Endothelial cell of umbilical vein (primary cell): ENCODE measurements around the gene CYP19A1. TPM values are rescaled to one million over a fixed set of nuclear protein-coding genes. Genes with fewer than 3 reads are reported as not detected.

Source experiments
- BruUV-seq: library from RNA; stranded (reverse); fragments of 400-500 nt; replicated peaks from 2 replicates; lab custom pipeline; 2021; lab: Mats Ljungman, UMichigan
- CTCF ChIA-PET: fragments of 300-600, 350-600 bp; sonication (Branson Sonifier 250); formaldehyde crosslinking; loops from one replicate; lab custom pipeline; 2021; ENCODE audit warnings: antibody characterized with exemption, inconsistent platforms; lab: Charles Lee
- POLR2A ChIA-PET: fragments of 300-600, 350-600 bp; sonication (Branson Sonifier 250); formaldehyde crosslinking; loops from one replicate; lab custom pipeline; 2021; ENCODE audit warnings: antibody characterized with exemption, inconsistent platforms; lab: Charles Lee
- DNase-seq: peaks from one replicate; pipeline ENCODE4 v3.0.0-alpha.2; 2011; ENCODE audit warnings: low read depth, low spot score
- FAIRE-seq: peaks from 2 replicates; lab custom pipeline; 2011; peaks lifted over from hg19 to GRCh38; lab: Jason Lieb, UNC
- H2AFZ ChIP-seq: 2 replicates; pipeline ENCODE4 v1.6.0; 2012; ENCODE audit warnings: low read depth, low read length, control low read depth, inconsistent platforms
- H3K27ac ChIP-seq: 2 replicates; pipeline ENCODE4 v1.5.1; 2011; ENCODE audit warnings: low read depth, mild to moderate bottlenecking, control low read depth, low read length, moderate library complexity; ENCODE audit not compliant: insufficient read depth
- H3K27me3 ChIP-seq, 2 experiments: 2 replicates each; pipeline versions ENCODE4 v1.6.0 to v1.6.1; 2011; ENCODE audit warnings: low read length in 2 of 2, mixed read lengths in 1 of 2; ENCODE audit not compliant: control insufficient read depth in 2 of 2, insufficient read depth in 2 of 2
- H3K36me3 ChIP-seq, 2 experiments: 2 replicates in 1 of 2; 3 replicates in 1 of 2; pipeline ENCODE4 v1.5.1; 2011; ENCODE audit warnings: low read length in 2 of 2, mild to moderate bottlenecking in 1 of 2, moderate library complexity in 1 of 2; ENCODE audit not compliant: control insufficient read depth in 2 of 2, insufficient read depth in 2 of 2; ENCODE audit errors: extremely low read depth in 1 of 2
- H3K4me1 ChIP-seq: 3 replicates; pipeline ENCODE4 v1.5.1; 2011; ENCODE audit warnings: mild to moderate bottlenecking, low read length; ENCODE audit not compliant: control insufficient read depth, insufficient read depth; ENCODE audit errors: extremely low read depth
- H3K4me2 ChIP-seq: 2 replicates; pipeline ENCODE4 v1.6.1; 2011; ENCODE audit warnings: low read length, control low read depth, mixed read lengths; ENCODE audit not compliant: insufficient read depth
- H3K4me3 ChIP-seq, 3 experiments: fragments of 200-600 bp in 1 of 3; sonication (generic), shearing (Covaris generic) in 1 of 3; replicated peaks in 1 of 3; 2 replicates each; pipeline ENCODE4 v1.5.1; 2011 to 2016; ENCODE audit warnings: control low read depth in 3 of 3, low read length in 3 of 3, mild to moderate bottlenecking in 2 of 3, inconsistent platforms in 1 of 3, low read depth in 1 of 3, moderate library complexity in 1 of 3; ENCODE audit not compliant: insufficient read depth in 1 of 3
- H3K79me2 ChIP-seq: 2 replicates; pipeline ENCODE4 v1.6.0; 2012; ENCODE audit warnings: low read length, inconsistent platforms; ENCODE audit not compliant: control insufficient read depth, insufficient read depth
- H3K9ac ChIP-seq: replicated peaks from 2 replicates; pipeline ENCODE3; 2011; ENCODE audit warnings: low read length, control low read depth; ENCODE audit not compliant: insufficient read depth; ENCODE audit errors: extremely low read depth
- H3K9me1 ChIP-seq: replicated peaks from 3 replicates; pipeline ENCODE4 v1.6.0; 2011; ENCODE audit warnings: mild to moderate bottlenecking, low read length; ENCODE audit not compliant: control insufficient read depth, insufficient read depth; ENCODE audit errors: extremely low read depth
- H3K9me3 ChIP-seq: replicated peaks from 2 replicates; pipeline ENCODE4 v1.5.1; 2012; ENCODE audit warnings: low read length, inconsistent platforms; ENCODE audit not compliant: control insufficient read depth, insufficient read depth
- H4K20me1 ChIP-seq: replicated peaks from 2 replicates; pipeline ENCODE3; 2011; ENCODE audit warnings: mild to moderate bottlenecking, low read length; ENCODE audit not compliant: control insufficient read depth, insufficient read depth; ENCODE audit errors: extremely low read depth
- CTCF ChIP-seq, 2 donors: IDR thresholded peaks; 1 replicate in 1 of 2; 2 replicates in 1 of 2; pipeline ENCODE4 v1.5.1; 2011; ENCODE audit warnings: low read length in 2 of 2, mild to moderate bottlenecking in 2 of 2, moderate library complexity in 2 of 2, control low read depth in 1 of 2, inconsistent platforms in 1 of 2, low read depth in 1 of 2; ENCODE audit not compliant: insufficient read depth in 1 of 2; ENCODE audit errors: extremely low read depth in 1 of 2
- JUN ChIP-seq: IDR thresholded peaks from 2 replicates; pipeline ENCODE4 v1.6.1; 2011; ENCODE audit warnings: borderline replicate concordance, low read depth; ENCODE audit not compliant: insufficient read length, insufficient read depth
- MAX ChIP-seq: IDR thresholded peaks from 2 replicates; pipeline ENCODE4 v1.6.1; 2011; ENCODE audit not compliant: insufficient read depth, insufficient read length
- MYC ChIP-seq: IDR thresholded peaks from one replicate; pipeline ENCODE4 v1.6.1; 2011; ENCODE audit warnings: mild to moderate bottlenecking, low read depth, low read length
- POLR2A ChIP-seq: IDR thresholded peaks from 2 replicates; pipeline ENCODE4 v1.6.1; 2012; ENCODE audit warnings: low read depth, mild to moderate bottlenecking, control low read depth, low read length
- POLR2AphosphoS5 ChIP-seq: IDR thresholded peaks from 2 replicates; pipeline ENCODE4 v1.6.1; 2012; ENCODE audit warnings: low read depth, mild to moderate bottlenecking, control low read depth, low read length, moderate library complexity; ENCODE audit not compliant: insufficient read depth
- dilution Hi-C: fragments of 300-500 bp; cut with MboI; formaldehyde crosslinking; loops from one replicate; pipeline ENCODE4 v1.15.0; 2019; ENCODE audit warnings: low sequenced_read_pairs; ENCODE audit not compliant: extremely low pct_ligation_motif_present
- intact Hi-C: fragments of 100-400 bp; cut with micrococcal nuclease; formaldehyde crosslinking; loops from one replicate; pipeline ENCODE4 v1.10.0; 2022
- polyA plus RNA-seq, 4 experiments: library from polyadenylated mRNA; depleted of rRNA in 3 of 4; stranded (reverse) in 3 of 4; unstranded in 1 of 4; fragments of >200 nt; gene quantifications; 2 replicates each; pipeline versions ENCODE4 v1.2.1 to v1.2.3, GENCODE V29; 2011 to 2012; ENCODE audit warnings: missing spikeins in 1 of 4
- total RNA-seq: library from RNA; stranded (reverse); gene quantifications from 2 replicates; pipeline ENCODE4 v1.2.3, GENCODE V29; 2021

Gene CYP19A1
- total and polyA plus RNA-seq, 2 donors (not counting 3 experiments of a cell fraction or from before 2014, with no cell fraction given), result not detected

GRCh38 chr15:51377038-51377786, 38.8 kb upstream of the CYP19A1 start:
- dilution Hi-C loops, result no loop called here
- no peak overlapping the region for H3K4me2 ChIP-seq
- ChIA-PET CTCF (interaction anchor here (1.1 to 10.1 kb wide), 6 partner anchors 8 to 244 kb away, joined by 3 to 230 read pairs (median 41); no protein-coding TSS in a partner anchor), POLR2A (no interaction called here)
- DNase-seq, result no peak
- no peaks in the 10 kb centered on the region for H3K79me2 ChIP-seq
- H4K20me1 ChIP-seq, result no peaks in the 10 kb centered on the region
- intact Hi-C loops, result no loop called here
- no peak overlapping the region for H3K9ac ChIP-seq
- H3K27me3 ChIP-seq, result peaks cover 51 to 66% of the 10 kb centered on the region in 2 experiments
- no peak overlapping the region for H2AFZ ChIP-seq
- H3K36me3 ChIP-seq, result no peaks in the 10 kb centered on the region
- no TSS peak for BruUV-seq
- no peak for FAIRE-seq
- H3K4me3 ChIP-seq, result no peak overlapping the region
- no peaks in the 10 kb centered on the region for H3K4me1 ChIP-seq
- TF ChIP-seq MAX, result no peak
- H3K27ac ChIP-seq, result no peak overlapping the region
- no peaks in the 10 kb centered on the region for H3K9me3 ChIP-seq
- H3K9me1 ChIP-seq, result no peaks in the 10 kb centered on the region

GRCh38 chr15:51375966-51376640, 37.7 kb upstream of the CYP19A1 start:
- Histone ChIP-seq H3K4me1 (no peaks in the 10 kb centered on the region), H3K9me3 (no peaks in the 10 kb centered on the region), H4K20me1 (no peaks in the 10 kb centered on the region), H3K9ac (no peak overlapping the region), H2AFZ (no peak overlapping the region), H3K27ac (no peak overlapping the region), H3K27me3 (peaks cover 55 to 66% of the 10 kb centered on the region in 2 experiments), H3K4me3 (no peak overlapping the region), H3K36me3 (no peaks in the 10 kb centered on the region), H3K4me2 (no peak overlapping the region), H3K9me1 (no peaks in the 10 kb centered on the region), H3K79me2 (no peaks in the 10 kb centered on the region)
- no peak for DNase-seq
- BruUV-seq, result no TSS peak
- no peak for TF ChIP-seq CTCF (IDR thresholded peaks at IDR 0.05; ENCODE audit: extremely low read depth in 1 of 2, insufficient read depth in 1 of 2, low read depth in 1 of 2, low read length in 2 of 2)
- no peak for TF ChIP-seq MYC
- TF ChIP-seq JUN, result no peak
- no peak for TF ChIP-seq MAX
- TF ChIP-seq POLR2A, result no peak
- no peak for TF ChIP-seq POLR2AphosphoS5
- dilution Hi-C loops (no loop called here), intact Hi-C loops (no loop called here)
- ChIA-PET CTCF (interaction anchor here (0.7 to 10.1 kb wide), 7 partner anchors 9 to 213 kb away, joined by 3 to 230 read pairs (median 4); no protein-coding TSS in a partner anchor), POLR2A (no interaction called here)
- no peak for FAIRE-seq
